PC-3 (cell line): ENCODE measurements around the gene DLG2. TPM values are rescaled to one million over a fixed set of nuclear protein-coding genes. Genes with fewer than 3 reads are reported as not detected.

Experiments used
- ATAC-seq: fragments of 200-7000 bp; cut with Tn5 transposase; 2 replicates; pipeline ENCODE4 v1.9.1; 2020; ENCODE audit warnings: mild to moderate bottlenecking, moderate library complexity
- BruUV-seq: library from RNA; stranded (reverse); fragments of 400-500 nt; replicated peaks from 2 replicates; lab custom pipeline; 2021; lab: Mats Ljungman, UMichigan
- CTCF ChIA-PET: fragments of 300-600 bp; sonication (Branson Sonifier 250); formaldehyde crosslinking; loops from one replicate; lab custom pipeline; 2022; ENCODE audit warnings: antibody characterized with exemption; lab: Charles Lee
- POLR2A ChIA-PET: fragments of 300-600 bp; sonication (Branson Sonifier 250); formaldehyde crosslinking; loops from one replicate; lab custom pipeline; 2022; ENCODE audit warnings: antibody characterized with exemption; ENCODE audit not compliant: unreplicated experiment; lab: Charles Lee
- DNase-seq: peaks from one replicate; pipeline ENCODE4 v3.0.0-alpha.2; 2015
- H2AFZ ChIP-seq: fragments of 300-600 bp; sonication (generic); 2 replicates; pipeline ENCODE4 v1.6.0; 2016; ENCODE audit warnings: antibody characterized with exemption, low read length
- H3F3A ChIP-seq: fragments of 300-600 bp; sonication (generic); one replicate; pipeline ENCODE4 v1.6.0; 2017; ENCODE audit warnings: antibody characterized with exemption, low read length, control low read depth, mild to moderate bottlenecking; ENCODE audit not compliant: unreplicated experiment
- H3K27ac ChIP-seq: fragments of 300-600 bp; sonication (generic); 2 replicates; pipeline ENCODE4 v1.5.1; 2016; ENCODE audit warnings: mild to moderate bottlenecking, low read length
- H3K27me3 ChIP-seq: fragments of 300-600 bp; sonication (generic); 2 replicates; pipeline ENCODE4 v1.6.1; 2016; ENCODE audit warnings: low read length, mixed read lengths
- H3K36me3 ChIP-seq: fragments of 300-600 bp; sonication (generic); 2 replicates; pipeline ENCODE4 v1.6.1; 2016; ENCODE audit warnings: low read depth, mixed run types, low read length, mixed read lengths
- H3K4me1 ChIP-seq: fragments of 300-600 bp; sonication (generic); 2 replicates; pipeline ENCODE4 v1.5.1; 2016; ENCODE audit warnings: low read length; ENCODE audit not compliant: insufficient read depth
- H3K4me2 ChIP-seq: fragments of 300-600 bp; sonication (generic); 2 replicates; pipeline ENCODE4 v1.6.0; 2016; ENCODE audit warnings: low read length
- H3K4me3 ChIP-seq: fragments of 300-600 bp; sonication (generic); 2 replicates; pipeline ENCODE4 v1.5.1; 2016; ENCODE audit warnings: mild to moderate bottlenecking, low read length, mixed read lengths
- H3K79me2 ChIP-seq: fragments of 300-600 bp; sonication (generic); 2 replicates; pipeline ENCODE4 v1.6.1; 2017; ENCODE audit warnings: low read length, mixed read lengths
- H3K9ac ChIP-seq: fragments of 300-600 bp; sonication (generic); 2 replicates; pipeline ENCODE4 v1.6.0; 2016; ENCODE audit warnings: mild to moderate bottlenecking, low read length
- H3K9me2 ChIP-seq: fragments of 300-600 bp; sonication (generic); replicated peaks from 2 replicates; pipeline ENCODE4 v1.6.1; 2016; ENCODE audit warnings: mixed run types, low read length, mixed read lengths
- H3K9me3 ChIP-seq: fragments of 300-600 bp; sonication (generic); 2 replicates; pipeline ENCODE4 v1.6.1; 2016; ENCODE audit warnings: low read length, mixed read lengths
- H4K20me1 ChIP-seq: fragments of 300-600 bp; sonication (generic); 2 replicates; pipeline ENCODE4 v1.6.1; 2016; ENCODE audit warnings: low read length, mixed read lengths
- EZH2 ChIP-seq: fragments of 300-600 bp; sonication (generic); IDR thresholded peaks from one replicate; pipeline ENCODE4 v1.6.1; 2017; ENCODE audit warnings: antibody characterized with exemption, mild to moderate bottlenecking, low read length; ENCODE audit not compliant: unreplicated experiment
- EZH2phosphoT487 ChIP-seq: fragments of 300-600 bp; sonication (generic); IDR thresholded peaks from 2 replicates; pipeline ENCODE4 v1.6.1; 2018; ENCODE audit warnings: mild to moderate bottlenecking, antibody characterized with exemption, low read length, borderline replicate concordance
- intact Hi-C: fragments of 100-400 bp; cut with micrococcal nuclease; formaldehyde crosslinking; loops from 2 replicates; pipeline ENCODE4 v1.9.0; 2023
- total RNA-seq: library from RNA; depleted of rRNA; stranded (reverse); fragments of >200 nt; gene quantifications from 2 replicates; pipeline ENCODE4 v1.2.3, GENCODE V29; 2014
- TF ChIP-seq, protein P1 (sequence below): fragments of 300-600 bp; sonication (generic); conservative IDR thresholded peaks from 2 replicates; pipeline ENCODE4 v1.5.1; 2017; ENCODE audit warnings: antibody characterized with exemption, low read depth, mild to moderate bottlenecking, low read length

DLG2 gene
- total RNA-seq, 1 experiment from 2014 or later = 0.58 TPM

DNA sequence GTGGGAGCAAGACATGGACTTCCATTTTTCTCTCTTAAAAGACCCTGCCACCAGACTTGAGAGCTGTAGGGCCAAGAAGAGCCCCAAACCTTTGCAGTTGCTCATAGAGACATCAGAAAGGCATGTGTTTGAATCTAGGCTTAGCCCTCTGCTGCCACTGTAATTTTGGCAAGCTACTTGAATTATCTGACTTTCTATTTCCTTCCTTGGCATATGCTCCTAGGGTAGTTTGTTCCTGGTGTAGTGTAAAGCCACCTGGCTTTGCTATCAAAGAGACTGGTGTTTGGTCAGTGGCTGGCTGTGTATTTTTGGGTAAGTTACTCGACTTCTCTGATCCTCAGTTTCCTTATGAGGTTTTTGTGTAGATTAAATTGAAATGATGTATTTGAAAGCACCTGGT is 2088.9 kb downstream of the DLG2 start:
- Histone ChIP-seq H3K9ac (no peak overlapping the region), H3F3A (no peaks in the 10 kb centered on the region), H3K79me2 (no peaks in the 10 kb centered on the region), H2AFZ (no peak overlapping the region), H3K36me3 (no peaks in the 10 kb centered on the region), H4K20me1 (no peaks in the 10 kb centered on the region), H3K4me3 (no peak overlapping the region), H3K27ac (no peak overlapping the region), H3K9me2 (no peaks in the 10 kb centered on the region), H3K4me2 (no peak overlapping the region), H3K4me1 (no peaks in the 10 kb centered on the region), H3K27me3 (peaks cover 36% of the 10 kb centered on the region), H3K9me3 (no peaks in the 10 kb centered on the region)
- BruUV-seq = no TSS peak
- CTCF ChIA-PET = no interaction called here
- intact Hi-C loops = no loop called here
- POLR2A ChIA-PET = no interaction called here
- no peak for DNase-seq
- no peak for TF ChIP-seq EZH2
- no peak for TF ChIP-seq EZH2phosphoT487
- TF ChIP-seq, protein P1, sequence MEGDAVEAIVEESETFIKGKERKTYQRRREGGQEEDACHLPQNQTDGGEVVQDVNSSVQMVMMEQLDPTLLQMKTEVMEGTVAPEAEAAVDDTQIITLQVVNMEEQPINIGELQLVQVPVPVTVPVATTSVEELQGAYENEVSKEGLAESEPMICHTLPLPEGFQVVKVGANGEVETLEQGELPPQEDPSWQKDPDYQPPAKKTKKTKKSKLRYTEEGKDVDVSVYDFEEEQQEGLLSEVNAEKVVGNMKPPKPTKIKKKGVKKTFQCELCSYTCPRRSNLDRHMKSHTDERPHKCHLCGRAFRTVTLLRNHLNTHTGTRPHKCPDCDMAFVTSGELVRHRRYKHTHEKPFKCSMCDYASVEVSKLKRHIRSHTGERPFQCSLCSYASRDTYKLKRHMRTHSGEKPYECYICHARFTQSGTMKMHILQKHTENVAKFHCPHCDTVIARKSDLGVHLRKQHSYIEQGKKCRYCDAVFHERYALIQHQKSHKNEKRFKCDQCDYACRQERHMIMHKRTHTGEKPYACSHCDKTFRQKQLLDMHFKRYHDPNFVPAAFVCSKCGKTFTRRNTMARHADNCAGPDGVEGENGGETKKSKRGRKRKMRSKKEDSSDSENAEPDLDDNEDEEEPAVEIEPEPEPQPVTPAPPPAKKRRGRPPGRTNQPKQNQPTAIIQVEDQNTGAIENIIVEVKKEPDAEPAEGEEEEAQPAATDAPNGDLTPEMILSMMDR = no peak
- ATAC-seq = no peak

DNA sequence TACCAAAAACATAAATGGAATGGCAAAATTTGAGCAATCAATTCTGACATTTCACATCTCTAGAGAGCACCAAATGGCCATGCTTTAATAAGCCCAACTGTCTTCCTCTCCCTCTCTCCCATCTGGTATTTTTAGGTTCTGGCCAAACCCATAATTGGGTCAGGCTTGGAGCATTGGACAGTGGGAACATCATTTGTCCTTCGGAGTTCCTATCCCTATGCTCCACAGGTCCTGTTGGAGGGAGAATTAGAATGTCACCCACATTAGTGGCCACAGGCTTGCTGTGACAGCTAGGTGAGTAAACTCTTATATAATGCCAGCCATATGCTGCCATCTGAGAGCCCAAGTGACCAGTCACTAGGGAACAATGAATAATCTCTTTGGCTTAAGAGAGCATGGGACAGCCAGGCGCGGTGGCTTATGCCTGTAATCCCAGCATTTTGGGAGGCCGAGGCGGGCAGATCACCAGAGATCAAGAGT is 2090.0 kb downstream of the DLG2 start:
- CTCF ChIA-PET = no interaction called here
- Histone ChIP-seq H3K9ac (no peak overlapping the region), H3K9me3 (no peaks in the 10 kb centered on the region)

DNA sequence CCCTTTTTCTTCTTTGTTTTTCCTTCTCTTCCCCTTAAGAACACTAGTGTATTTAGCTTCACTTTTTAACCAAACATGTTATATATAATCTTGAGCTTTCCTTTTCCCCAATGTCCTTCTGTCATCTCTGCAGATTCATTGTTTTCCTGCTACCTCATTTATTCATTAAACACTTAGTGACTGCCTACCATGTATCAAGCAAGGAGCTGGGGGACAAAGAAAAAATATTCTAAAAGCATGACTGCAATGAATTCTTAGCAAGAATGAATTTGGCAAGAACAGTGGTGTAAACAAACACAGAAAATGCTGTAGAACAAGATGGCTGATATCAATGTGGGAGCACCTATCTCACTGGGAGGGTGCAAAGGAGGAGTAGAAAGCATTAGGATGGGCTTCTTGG is 2094.0 kb downstream of the DLG2 start:
- intact Hi-C loops = no loop called here
- TF ChIP-seq EZH2phosphoT487 (no peak), EZH2 (no peak)
- TF ChIP-seq, protein P1 = no peak

More for the DNA sequence above, 2090.0 kb downstream of the DLG2 start:
- H3K9me2 ChIP-seq = no peaks in the 10 kb centered on the region
- ATAC-seq (no peak), DNase-seq (no peak)
- POLR2A ChIA-PET = no interaction called here
- no peaks in the 10 kb centered on the region for H3K79me2 ChIP-seq
- no peaks in the 10 kb centered on the region for H4K20me1 ChIP-seq
- H3K36me3 ChIP-seq = no peaks in the 10 kb centered on the region
- no peaks in the 10 kb centered on the region for H3F3A ChIP-seq
- no peak overlapping the region for H3K4me2 ChIP-seq
- no TSS peak for BruUV-seq
- H3K4me3 ChIP-seq = no peak overlapping the region
- no peaks in the 10 kb centered on the region for H3K4me1 ChIP-seq
- no peak overlapping the region for H3K27ac ChIP-seq
- TF ChIP-seq, protein P1 = no peak
- no peak for TF ChIP-seq EZH2phosphoT487
- TF ChIP-seq EZH2 = no peak
- H3K27me3 ChIP-seq = peaks cover 33% of the 10 kb centered on the region
- H2AFZ ChIP-seq = no peak overlapping the region
- intact Hi-C loops = no loop called here

More for the DNA sequence above, 2094.0 kb downstream of the DLG2 start:
- no TSS peak for BruUV-seq
- H3K27me3 ChIP-seq = peaks cover 12% of the 10 kb centered on the region; the same call in 1 of the 2 replicates
- H3K27ac ChIP-seq = no peak overlapping the region
- no peak overlapping the region for H3K4me2 ChIP-seq
- H3K9me2 ChIP-seq = no peaks in the 10 kb centered on the region
- H3K9me3 ChIP-seq = no peaks in the 10 kb centered on the region
- ATAC-seq (no peak), DNase-seq (no peak)
- no peaks in the 10 kb centered on the region for H3K36me3 ChIP-seq
- no peaks in the 10 kb centered on the region for H3K79me2 ChIP-seq
- ChIA-PET POLR2A (no interaction called here), CTCF (no interaction called here)
- H3F3A ChIP-seq = no peaks in the 10 kb centered on the region
- no peaks in the 10 kb centered on the region for H3K4me1 ChIP-seq
- H3K9ac ChIP-seq = no peak overlapping the region
- no peak overlapping the region for H3K4me3 ChIP-seq
- no peak overlapping the region for H2AFZ ChIP-seq
- H4K20me1 ChIP-seq = no peaks in the 10 kb centered on the region
